CD4-positive, alpha-beta T cell treated with Interleukin-12 subunit alpha and Interleukin-12 subunit beta, for 1 hour (primary cell): ENCODE measurements around the gene REV3L.
"Not testable (repeated sequence)": the region's sequence is repeated elsewhere in the genome, so short reads cannot be mapped to it uniquely, and the experiment has no call there.

Experiments used
- DNase-seq: peaks from one replicate; pipeline ENCODE4 v3.0.0-alpha.2; 2020

Gene REV3L

GRCh38 chr6:111482959-111483735 is at the start of gene REV3L:
REV3L (minus strand) TSS chr6:111483218; CDS start chr6:111482888, 330 bp downstream.
- peak; percentile 89 for DNase-seq

- no peak for DNase-seq
These were observed 48.2 kb upstream of the REV3L start for GRCh38 chr6:111531185-111531584.

- no peak for DNase-seq
These were observed 47.6 kb upstream of the REV3L start for GRCh38 chr6:111530667-111531066.

GRCh38 chr6:111530218-111530617 is 47.2 kb upstream of the REV3L start:
- no peak for DNase-seq

GRCh38 chr6:111527367-111527766 is 44.3 kb upstream of the REV3L start:
- DNase-seq: no peak

- DNase-seq: no peak
These were observed 41.7 kb upstream of the REV3L start for GRCh38 chr6:111524735-111525134.

- no peak for DNase-seq
These were observed 41.2 kb upstream of the REV3L start for GRCh38 chr6:111524252-111524651.

- no peak for DNase-seq
These were observed 40.6 kb upstream of the REV3L start for GRCh38 chr6:111523484-111524167.

GRCh38 chr6:111522393-111523020 is 39.5 kb upstream of the REV3L start:
- DNase-seq: peak; percentile 13

GRCh38 chr6:111521497-111522270 is 38.7 kb upstream of the REV3L start:
- DNase-seq: no peak

GRCh38 chr6:111520524-111520923 is 37.5 kb upstream of the REV3L start:
- DNase-seq: no peak

GRCh38 chr6:111517965-111518364 is 34.9 kb upstream of the REV3L start:
- DNase-seq: no peak

GRCh38 chr6:111515259-111515658 is 32.2 kb upstream of the REV3L start:
- no peak for DNase-seq

- DNase-seq: not testable (repeated sequence)
These were observed 31.5 kb upstream of the REV3L start for GRCh38 chr6:111514531-111514930.

- not testable (repeated sequence) for DNase-seq
These were observed 24.2 kb upstream of the REV3L start for GRCh38 chr6:111507219-111507618.

- not testable (repeated sequence) for DNase-seq
These were observed 22.5 kb upstream of the REV3L start for GRCh38 chr6:111505498-111505897.

- DNase-seq: no peak
These were observed 20.6 kb upstream of the REV3L start for GRCh38 chr6:111503660-111504059.

- no peak for DNase-seq
These were observed 20.2 kb upstream of the REV3L start for GRCh38 chr6:111503194-111503593.

GRCh38 chr6:111502154-111502553 is 19.1 kb upstream of the REV3L start:
- DNase-seq: no peak

- DNase-seq: no peak
These were observed 16.3 kb upstream of the REV3L start for GRCh38 chr6:111499269-111499793.

GRCh38 chr6:111494951-111495635 is 12.1 kb upstream of the REV3L start:
- no peak for DNase-seq

GRCh38 chr6:111492499-111492898 is 9.5 kb upstream of the REV3L start:
- DNase-seq: no peak
